Measurements from ENCODE around the gene ZMYM2.

The ZMYM2 gene

DNA sequence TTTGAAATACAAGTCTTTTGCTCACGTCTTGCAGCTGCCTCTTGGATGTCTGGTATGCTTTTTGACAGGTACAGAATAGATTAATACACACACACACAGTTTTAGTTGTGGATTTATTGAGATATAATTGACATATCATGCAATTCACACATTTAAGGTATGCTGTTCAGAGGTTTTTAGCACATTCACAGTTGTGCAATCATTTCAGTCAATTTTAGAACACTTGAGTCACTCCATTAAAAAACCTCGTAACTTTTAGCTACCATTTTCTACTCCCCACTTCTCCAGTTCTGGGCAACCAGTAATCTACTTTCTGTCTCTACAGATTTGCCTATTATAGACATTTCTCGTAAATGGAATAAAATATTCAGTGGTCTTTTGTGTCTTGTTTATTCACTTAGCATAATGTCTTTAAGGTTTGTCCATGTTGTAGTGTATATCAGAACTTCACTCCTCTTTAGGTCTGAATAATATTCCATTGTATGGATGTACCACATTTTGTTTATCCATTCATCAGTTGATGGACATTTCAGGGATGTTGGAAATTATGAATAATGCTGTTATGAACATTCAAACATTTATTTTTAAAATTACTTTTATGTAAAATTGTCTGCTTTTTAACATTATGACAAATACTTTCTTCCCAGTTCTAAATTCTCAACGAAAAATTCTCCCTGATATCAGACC, 2.5 kb upstream of the ZMYM2 start:
- no peak overlapping the region for H3K4me3 ChIP-seq (ENCODE audit: control insufficient read depth, low read depth, low read length)
- DNase-seq (ENCODE audit: low read depth) = no peak
- TF ChIP-seq, protein P1, sequence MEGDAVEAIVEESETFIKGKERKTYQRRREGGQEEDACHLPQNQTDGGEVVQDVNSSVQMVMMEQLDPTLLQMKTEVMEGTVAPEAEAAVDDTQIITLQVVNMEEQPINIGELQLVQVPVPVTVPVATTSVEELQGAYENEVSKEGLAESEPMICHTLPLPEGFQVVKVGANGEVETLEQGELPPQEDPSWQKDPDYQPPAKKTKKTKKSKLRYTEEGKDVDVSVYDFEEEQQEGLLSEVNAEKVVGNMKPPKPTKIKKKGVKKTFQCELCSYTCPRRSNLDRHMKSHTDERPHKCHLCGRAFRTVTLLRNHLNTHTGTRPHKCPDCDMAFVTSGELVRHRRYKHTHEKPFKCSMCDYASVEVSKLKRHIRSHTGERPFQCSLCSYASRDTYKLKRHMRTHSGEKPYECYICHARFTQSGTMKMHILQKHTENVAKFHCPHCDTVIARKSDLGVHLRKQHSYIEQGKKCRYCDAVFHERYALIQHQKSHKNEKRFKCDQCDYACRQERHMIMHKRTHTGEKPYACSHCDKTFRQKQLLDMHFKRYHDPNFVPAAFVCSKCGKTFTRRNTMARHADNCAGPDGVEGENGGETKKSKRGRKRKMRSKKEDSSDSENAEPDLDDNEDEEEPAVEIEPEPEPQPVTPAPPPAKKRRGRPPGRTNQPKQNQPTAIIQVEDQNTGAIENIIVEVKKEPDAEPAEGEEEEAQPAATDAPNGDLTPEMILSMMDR (IDR thresholded peaks at IDR 0.05; ENCODE audit: control insufficient read depth, insufficient read depth, low read depth, low read length, missing control alignments) = no peak

DNA sequence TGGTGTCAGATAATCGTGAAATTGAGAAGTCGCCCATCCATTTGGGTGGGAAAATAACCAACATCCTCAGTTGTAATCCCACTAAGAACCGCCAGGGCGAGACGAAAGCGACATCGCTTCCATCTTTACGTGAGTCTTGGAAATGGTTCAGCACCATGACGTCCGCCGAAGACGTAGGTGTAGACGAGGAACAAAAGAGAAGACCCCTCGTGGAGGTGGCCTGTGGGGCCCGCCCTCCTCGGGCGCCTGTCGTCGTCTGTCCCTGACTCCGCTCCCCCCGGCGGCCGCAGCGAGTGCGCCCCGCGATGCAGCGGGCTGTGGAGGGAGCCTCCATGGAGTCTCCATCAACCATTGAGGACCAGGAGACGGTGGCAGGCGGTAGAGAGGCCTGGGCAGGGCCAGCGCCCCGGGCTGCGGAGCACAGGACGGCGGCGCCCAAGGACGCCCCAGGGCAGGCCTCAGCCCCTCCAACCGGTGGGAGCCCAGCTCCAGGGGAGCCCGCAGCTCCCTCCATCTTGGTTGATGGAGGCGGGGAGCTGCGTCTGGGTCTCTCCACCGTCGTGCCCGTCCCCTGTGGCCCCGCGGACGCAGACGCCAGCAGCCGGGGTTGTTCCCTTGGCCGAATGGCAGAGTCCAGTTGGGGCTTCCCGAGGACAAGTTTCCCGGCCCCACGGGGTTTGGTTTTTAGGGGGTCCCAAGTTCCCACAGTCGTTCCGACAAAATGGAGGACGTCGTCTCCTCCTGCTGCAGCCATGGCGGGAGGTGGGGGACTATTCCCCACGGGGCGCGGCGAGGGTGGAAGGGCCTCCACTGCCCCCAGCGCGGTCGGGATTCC, 990 bp upstream of the ZMYM2 start:
- TF ChIP-seq, protein P1 (IDR thresholded peaks at IDR 0.05; ENCODE audit: control insufficient read depth, insufficient read depth, low read depth, low read length, missing control alignments) = peak; percentile 63
- H3K4me3 ChIP-seq (ENCODE audit: control insufficient read depth, low read depth, low read length) = peak overlapping the region; percentile 53
- DNase-seq (ENCODE audit: low read depth) = peak; percentile 21

DNA sequence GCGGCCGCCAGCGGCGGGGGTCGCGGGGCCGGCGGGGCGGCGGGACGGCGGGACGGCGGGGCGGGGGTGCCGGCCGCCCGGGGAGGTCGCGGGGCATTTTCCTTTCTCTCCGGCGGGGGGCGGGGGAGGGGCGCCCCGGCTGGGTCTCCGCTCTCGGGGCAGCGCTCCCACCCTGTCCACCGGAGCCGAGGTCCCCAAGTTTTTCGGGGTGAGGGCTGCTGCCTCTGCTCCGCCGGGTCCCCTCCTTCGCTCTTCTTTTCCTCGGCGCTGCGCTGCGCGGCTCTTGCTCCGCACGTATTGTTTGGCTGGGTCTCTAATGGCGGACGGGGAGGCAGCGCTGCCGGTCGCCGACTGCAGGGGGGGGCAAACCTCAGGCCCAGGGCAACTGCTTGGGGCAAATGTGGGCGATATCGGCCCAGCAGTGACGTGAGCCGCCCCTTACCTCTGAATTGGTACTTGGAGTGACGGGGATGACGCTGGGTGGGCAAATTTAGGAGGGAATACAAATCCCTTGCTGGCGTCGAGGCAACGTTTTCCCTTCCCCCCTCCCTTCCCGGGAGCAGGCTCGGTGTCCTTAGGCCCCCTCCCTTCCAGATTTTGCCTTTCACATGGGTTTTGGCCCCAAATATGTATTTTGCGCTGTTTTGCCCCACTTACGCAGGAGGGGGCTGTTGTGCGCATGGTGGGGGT, 759 bp downstream of the ZMYM2 start:
- TF ChIP-seq, protein P1 (IDR thresholded peaks at IDR 0.05; ENCODE audit: control insufficient read depth, insufficient read depth, low read depth, low read length, missing control alignments) = peak; percentile 25
- DNase-seq (ENCODE audit: low read depth) = no peak
- peak overlapping the region; percentile 66 for H3K4me3 ChIP-seq (ENCODE audit: control insufficient read depth, low read depth, low read length)

DNA sequence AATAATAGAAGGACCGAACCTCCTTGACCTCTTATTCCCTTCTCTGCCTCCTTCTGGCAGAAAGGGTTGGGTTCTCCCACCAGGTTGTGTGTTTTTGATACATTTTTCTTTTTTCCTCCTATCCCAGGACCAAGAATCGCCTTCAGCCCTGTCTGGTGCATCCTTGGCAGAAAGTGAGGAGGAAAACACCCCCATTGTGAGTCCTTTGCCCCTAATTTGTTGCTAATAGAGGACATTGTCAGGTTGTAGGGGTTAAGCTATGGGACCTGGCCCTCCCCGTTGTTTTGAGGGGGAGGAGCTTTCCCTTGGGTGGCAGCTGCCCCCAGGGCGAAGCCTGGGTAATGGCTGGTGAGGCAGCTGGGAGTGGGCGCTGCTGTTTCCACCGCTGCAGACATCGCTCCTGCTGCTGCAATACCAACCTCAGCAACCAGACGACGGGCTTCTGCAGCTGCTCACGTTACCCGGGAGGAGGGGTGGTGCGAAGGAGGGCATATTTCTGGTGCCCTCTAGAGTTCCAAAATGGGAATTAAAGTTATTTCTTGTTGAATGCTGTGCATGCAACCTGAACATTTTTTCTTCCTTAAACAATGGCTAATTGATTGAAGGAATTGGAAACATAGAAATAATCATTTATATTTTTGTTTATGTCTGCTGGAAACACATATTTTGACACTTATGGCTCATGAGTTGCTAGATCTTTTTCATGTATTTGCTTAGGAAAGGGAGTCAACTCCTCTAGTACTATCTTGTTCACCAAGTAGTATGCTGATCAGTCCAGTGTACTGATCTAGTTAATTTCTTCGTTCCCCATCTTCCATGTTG, 1.5 kb downstream of the ZMYM2 start:
- peak; percentile 75 for DNase-seq (ENCODE audit: low read depth)
- peak overlapping the region; percentile 66 for H3K4me3 ChIP-seq (ENCODE audit: control insufficient read depth, low read depth, low read length)
- TF ChIP-seq, protein P1 (IDR thresholded peaks at IDR 0.05; ENCODE audit: control insufficient read depth, insufficient read depth, low read depth, low read length, missing control alignments) = peak; percentile 94

DNA sequence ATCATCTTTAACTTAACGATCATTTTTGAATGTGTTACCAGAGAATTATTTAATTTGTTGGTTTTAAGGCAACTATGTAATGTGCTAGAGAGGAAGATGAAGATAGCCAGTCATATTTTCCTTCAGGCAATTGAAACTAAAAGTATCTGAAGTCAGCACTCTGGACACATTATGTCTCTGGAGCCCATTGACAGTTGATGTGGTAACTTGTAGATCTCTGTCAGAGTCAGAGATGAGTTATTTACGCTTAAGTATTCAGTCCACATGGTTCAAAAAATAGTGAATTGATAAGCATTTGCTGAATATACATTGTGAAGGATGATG, 2.1 kb downstream of the ZMYM2 start:
- peak overlapping the region; percentile 66 for H3K4me3 ChIP-seq (ENCODE audit: control insufficient read depth, low read depth, low read length)
- TF ChIP-seq, protein P1 (IDR thresholded peaks at IDR 0.05; ENCODE audit: control insufficient read depth, insufficient read depth, low read depth, low read length, missing control alignments) = no peak
- no peak for DNase-seq (ENCODE audit: low read depth)

DNA sequence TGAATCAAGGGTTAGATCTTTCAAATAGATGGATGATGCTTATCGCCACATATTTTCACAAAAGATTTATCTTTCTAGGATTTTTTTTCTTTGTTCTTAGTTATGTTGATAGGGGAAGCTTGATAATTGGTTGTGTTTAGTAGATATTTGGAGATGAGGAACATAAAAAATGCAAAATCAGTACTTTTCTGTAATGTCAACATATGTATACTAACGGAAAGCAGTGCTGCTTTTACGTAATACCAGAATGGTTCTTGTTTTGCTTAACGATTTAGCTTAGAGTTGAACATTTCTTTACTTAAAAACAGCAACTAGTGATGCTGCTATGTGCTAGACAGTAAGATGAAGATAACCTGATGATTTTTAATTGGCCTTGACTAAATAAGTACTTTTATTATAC, 3.0 kb downstream of the ZMYM2 start:
- TF ChIP-seq, protein P1 (IDR thresholded peaks at IDR 0.05; ENCODE audit: control insufficient read depth, insufficient read depth, low read depth, low read length, missing control alignments) = no peak
- no peak overlapping the region for H3K4me3 ChIP-seq (ENCODE audit: control insufficient read depth, low read depth, low read length)
- DNase-seq (ENCODE audit: low read depth) = no peak

Measured in AG09309 (cell line).